WTC11 (cell line): Measurements from ENCODE around the gene CACHD1.

Experiments used
- CREB1 ChIP-seq: sonication (generic); formaldehyde crosslinking; IDR thresholded peaks from 2 replicates; pipeline ENCODE4 v1.8.0; 2023; ENCODE audit warnings: mild to moderate bottlenecking, missing genetic modification reagents
- CREM ChIP-seq: sonication (generic); formaldehyde crosslinking; IDR thresholded peaks from 2 replicates; pipeline ENCODE4 v1.8.1; 2022; ENCODE audit warnings: mild to moderate bottlenecking, missing genetic modification reagents, moderate library complexity
- JUN ChIP-seq: sonication (generic); formaldehyde crosslinking; IDR thresholded peaks from 2 replicates; pipeline ENCODE4 v1.8.0; 2023; ENCODE audit warnings: mild to moderate bottlenecking, missing genetic modification reagents
- NR2C2 ChIP-seq: sonication (generic); formaldehyde crosslinking; IDR thresholded peaks from 2 replicates; pipeline ENCODE4 v1.8.0; 2022; ENCODE audit warnings: mild to moderate bottlenecking, missing genetic modification reagents
- PRRX2 ChIP-seq: fragments of 250-450 bp; sonication (Bioruptor Pico); IDR thresholded peaks from 2 replicates; pipeline ENCODE4 v1.8.0; 2021; ENCODE audit warnings: mild to moderate bottlenecking
- ZNF232 ChIP-seq: sonication (generic); formaldehyde crosslinking; IDR thresholded peaks from 2 replicates; pipeline ENCODE4 v1.8.0; 2022; ENCODE audit warnings: mild to moderate bottlenecking, missing genetic modification reagents
- ZNF317 ChIP-seq: sonication (generic); formaldehyde crosslinking; IDR thresholded peaks from 2 replicates; pipeline ENCODE4 v1.8.1; 2023; ENCODE audit warnings: low read depth, mild to moderate bottlenecking, moderate library complexity, missing genetic modification reagents, borderline replicate concordance
- TF ChIP-seq, protein P1 (sequence below): fragments of 200-600 bp; IDR thresholded peaks from 2 replicates; pipeline ENCODE4 v1.8.0; 2022; ENCODE audit warnings: antibody characterized with exemption
- TF ChIP-seq, protein P2 (sequence below): sonication (generic); formaldehyde crosslinking; IDR thresholded peaks from 2 replicates; pipeline ENCODE4 v1.8.1; 2023; ENCODE audit warnings: mild to moderate bottlenecking, missing genetic modification reagents, moderate library complexity
- TF ChIP-seq, protein P3 (sequence below): fragments of 250-450 bp; sonication (Bioruptor Pico); IDR thresholded peaks from 2 replicates; pipeline ENCODE4 v1.8.0; 2021; ENCODE audit warnings: mild to moderate bottlenecking
- TF ChIP-seq, protein P4 (sequence below): fragments of 250-450 bp; sonication (Bioruptor Pico); conservative IDR thresholded peaks from 2 replicates; pipeline ENCODE4 v1.9.0; 2021; ENCODE audit warnings: mild to moderate bottlenecking
- TF ChIP-seq, protein P5 (sequence below): sonication (generic); formaldehyde crosslinking; conservative IDR thresholded peaks from 2 replicates; pipeline ENCODE4 v1.8.1; 2022; ENCODE audit warnings: mild to moderate bottlenecking, missing genetic modification reagents
- TF ChIP-seq, protein P6 (sequence below): sonication (generic); formaldehyde crosslinking; IDR thresholded peaks from 2 replicates; pipeline ENCODE4 v1.8.1; 2022; ENCODE audit warnings: low read depth, missing genetic modification reagents, borderline replicate concordance
- TF ChIP-seq, protein P7 (sequence below): sonication (generic); formaldehyde crosslinking; IDR thresholded peaks from 2 replicates; pipeline ENCODE4 v1.8.0; 2022; ENCODE audit warnings: mild to moderate bottlenecking, missing genetic modification reagents

DNA sequence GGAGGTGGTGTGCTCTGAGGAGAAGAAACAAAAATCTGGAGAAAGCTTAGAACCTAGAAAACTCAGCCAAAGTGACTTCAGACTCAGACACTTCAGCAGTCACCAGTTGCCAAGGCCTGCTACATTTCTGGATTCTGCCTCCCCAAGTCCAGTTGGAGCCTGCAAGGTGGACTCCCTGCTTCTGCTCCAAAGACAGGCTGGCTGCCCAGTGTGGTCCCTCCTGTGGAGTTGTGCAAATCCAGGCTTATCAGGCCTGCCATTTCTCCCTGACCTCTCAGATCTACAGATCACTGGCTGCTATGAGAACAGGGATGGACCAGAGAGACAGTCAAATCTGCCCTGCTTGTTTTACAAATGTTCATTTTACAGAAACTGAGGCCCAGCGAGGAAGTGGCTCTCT, 9.9 kb downstream of the CACHD1 start:
- TF ChIP-seq ZNF317 (CRISPR knock-in tag) (no peak), ZNF232 (CRISPR knock-in tag) (no peak), JUN (CRISPR knock-in tag) (no peak), CREB1 (CRISPR knock-in tag) (no peak), PRRX2 (CRISPR knock-in tag) (no peak), NR2C2 (CRISPR knock-in tag) (no peak), CREM (CRISPR knock-in tag) (no peak)
- TF ChIP-seq, protein P1, sequence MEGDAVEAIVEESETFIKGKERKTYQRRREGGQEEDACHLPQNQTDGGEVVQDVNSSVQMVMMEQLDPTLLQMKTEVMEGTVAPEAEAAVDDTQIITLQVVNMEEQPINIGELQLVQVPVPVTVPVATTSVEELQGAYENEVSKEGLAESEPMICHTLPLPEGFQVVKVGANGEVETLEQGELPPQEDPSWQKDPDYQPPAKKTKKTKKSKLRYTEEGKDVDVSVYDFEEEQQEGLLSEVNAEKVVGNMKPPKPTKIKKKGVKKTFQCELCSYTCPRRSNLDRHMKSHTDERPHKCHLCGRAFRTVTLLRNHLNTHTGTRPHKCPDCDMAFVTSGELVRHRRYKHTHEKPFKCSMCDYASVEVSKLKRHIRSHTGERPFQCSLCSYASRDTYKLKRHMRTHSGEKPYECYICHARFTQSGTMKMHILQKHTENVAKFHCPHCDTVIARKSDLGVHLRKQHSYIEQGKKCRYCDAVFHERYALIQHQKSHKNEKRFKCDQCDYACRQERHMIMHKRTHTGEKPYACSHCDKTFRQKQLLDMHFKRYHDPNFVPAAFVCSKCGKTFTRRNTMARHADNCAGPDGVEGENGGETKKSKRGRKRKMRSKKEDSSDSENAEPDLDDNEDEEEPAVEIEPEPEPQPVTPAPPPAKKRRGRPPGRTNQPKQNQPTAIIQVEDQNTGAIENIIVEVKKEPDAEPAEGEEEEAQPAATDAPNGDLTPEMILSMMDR = no peak
- TF ChIP-seq, protein P2, sequence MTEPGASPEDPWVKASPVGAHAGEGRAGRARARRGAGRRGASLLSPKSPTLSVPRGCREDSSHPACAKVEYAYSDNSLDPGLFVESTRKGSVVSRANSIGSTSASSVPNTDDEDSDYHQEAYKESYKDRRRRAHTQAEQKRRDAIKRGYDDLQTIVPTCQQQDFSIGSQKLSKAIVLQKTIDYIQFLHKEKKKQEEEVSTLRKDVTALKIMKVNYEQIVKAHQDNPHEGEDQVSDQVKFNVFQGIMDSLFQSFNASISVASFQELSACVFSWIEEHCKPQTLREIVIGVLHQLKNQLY (CRISPR knock-in tag) = no peak
- TF ChIP-seq, protein P3, sequence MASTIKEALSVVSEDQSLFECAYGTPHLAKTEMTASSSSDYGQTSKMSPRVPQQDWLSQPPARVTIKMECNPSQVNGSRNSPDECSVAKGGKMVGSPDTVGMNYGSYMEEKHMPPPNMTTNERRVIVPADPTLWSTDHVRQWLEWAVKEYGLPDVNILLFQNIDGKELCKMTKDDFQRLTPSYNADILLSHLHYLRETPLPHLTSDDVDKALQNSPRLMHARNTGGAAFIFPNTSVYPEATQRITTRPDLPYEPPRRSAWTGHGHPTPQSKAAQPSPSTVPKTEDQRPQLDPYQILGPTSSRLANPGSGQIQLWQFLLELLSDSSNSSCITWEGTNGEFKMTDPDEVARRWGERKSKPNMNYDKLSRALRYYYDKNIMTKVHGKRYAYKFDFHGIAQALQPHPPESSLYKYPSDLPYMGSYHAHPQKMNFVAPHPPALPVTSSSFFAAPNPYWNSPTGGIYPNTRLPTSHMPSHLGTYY (CRISPR knock-in tag) = no peak
- TF ChIP-seq, protein P4, sequence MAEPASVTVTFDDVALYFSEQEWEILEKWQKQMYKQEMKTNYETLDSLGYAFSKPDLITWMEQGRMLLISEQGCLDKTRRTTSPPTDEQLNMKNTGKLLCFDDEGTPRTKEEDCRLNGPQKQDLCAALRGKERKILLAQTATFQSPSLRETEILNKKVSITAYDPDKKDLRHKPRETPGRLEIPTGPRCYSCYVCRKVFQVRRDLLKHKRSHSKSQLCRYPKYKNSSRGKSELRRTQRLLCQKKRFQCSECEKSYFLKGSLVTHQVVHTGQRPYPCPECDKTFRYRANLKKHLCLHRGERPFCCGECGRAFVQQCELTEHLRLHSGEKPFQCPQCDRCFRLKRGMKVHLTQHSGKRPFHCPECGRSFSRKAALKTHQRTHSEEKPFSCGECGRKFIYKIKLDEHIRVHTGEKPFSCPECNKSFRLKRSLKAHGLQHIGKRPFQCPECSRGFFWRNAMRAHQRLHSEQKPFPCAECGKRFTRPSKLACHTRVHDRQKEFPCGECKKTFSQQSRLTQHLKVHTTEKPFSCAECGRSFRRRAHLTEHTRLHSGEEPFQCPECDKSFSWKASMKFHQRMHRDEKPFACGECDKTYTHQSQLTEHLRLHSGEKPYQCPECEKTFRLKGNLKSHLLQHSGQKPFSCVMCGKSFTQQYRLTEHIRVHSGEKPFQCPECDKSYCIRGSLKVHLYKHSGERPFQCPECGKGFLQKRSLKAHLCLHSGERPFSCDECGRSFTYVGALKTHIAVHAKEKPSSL = no peak
- TF ChIP-seq, protein P5, sequence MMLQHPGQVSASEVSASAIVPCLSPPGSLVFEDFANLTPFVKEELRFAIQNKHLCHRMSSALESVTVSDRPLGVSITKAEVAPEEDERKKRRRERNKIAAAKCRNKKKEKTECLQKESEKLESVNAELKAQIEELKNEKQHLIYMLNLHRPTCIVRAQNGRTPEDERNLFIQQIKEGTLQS = no peak
- TF ChIP-seq, protein P6, sequence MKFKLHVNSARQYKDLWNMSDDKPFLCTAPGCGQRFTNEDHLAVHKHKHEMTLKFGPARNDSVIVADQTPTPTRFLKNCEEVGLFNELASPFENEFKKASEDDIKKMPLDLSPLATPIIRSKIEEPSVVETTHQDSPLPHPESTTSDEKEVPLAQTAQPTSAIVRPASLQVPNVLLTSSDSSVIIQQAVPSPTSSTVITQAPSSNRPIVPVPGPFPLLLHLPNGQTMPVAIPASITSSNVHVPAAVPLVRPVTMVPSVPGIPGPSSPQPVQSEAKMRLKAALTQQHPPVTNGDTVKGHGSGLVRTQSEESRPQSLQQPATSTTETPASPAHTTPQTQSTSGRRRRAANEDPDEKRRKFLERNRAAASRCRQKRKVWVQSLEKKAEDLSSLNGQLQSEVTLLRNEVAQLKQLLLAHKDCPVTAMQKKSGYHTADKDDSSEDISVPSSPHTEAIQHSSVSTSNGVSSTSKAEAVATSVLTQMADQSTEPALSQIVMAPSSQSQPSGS = no peak
- TF ChIP-seq, protein P7, sequence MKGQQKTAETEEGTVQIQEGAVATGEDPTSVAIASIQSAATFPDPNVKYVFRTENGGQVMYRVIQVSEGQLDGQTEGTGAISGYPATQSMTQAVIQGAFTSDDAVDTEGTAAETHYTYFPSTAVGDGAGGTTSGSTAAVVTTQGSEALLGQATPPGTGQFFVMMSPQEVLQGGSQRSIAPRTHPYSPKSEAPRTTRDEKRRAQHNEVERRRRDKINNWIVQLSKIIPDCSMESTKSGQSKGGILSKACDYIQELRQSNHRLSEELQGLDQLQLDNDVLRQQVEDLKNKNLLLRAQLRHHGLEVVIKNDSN = no peak
